Breast epithelium (tissue), 3 donors: ENCODE measurements around the gene KLK8.

Experiments
- POLR2A ChIP-seq: fragments of 450-650 bp; IDR thresholded peaks from one replicate; pipeline ENCODE4 v1.6.1; 2016; ENCODE audit warnings: antibody characterized with exemption, mild to moderate bottlenecking, moderate library complexity
- TF ChIP-seq, protein P1 (sequence below), 3 donors: fragments of 450-650 bp; IDR thresholded peaks; one replicate each; pipeline ENCODE4 v1.5.1; 2016 to 2017; ENCODE audit warnings: antibody characterized with exemption in 3 of 3, mild to moderate bottlenecking in 3 of 3, moderate library complexity in 3 of 3

DNA sequence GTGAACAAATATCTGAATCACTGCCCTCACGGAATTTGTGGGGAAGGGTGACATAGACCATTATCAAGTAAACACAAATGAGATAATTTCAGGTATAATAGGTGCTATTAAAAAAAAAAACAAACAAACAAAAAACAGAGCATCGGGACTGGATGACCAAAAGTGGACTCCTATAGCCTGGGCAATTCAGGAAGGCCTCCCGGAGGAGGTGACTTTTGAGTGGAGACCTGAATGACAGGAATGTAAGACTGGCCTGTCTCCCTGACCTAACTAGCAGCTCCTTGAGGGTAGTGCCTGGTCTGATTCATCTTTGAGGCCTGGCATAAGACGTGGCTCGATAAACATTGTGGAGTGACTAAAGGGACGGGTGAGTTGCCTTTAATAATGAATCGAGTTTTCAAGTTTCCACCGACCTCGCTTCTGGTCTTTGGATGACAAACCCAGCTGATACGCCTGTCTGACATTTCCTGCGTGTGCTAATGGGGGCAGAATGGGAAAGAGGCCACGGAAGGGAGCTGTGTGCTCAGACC lies 11.3 kb upstream of the KLK8 start:
- TF ChIP-seq, protein P1, sequence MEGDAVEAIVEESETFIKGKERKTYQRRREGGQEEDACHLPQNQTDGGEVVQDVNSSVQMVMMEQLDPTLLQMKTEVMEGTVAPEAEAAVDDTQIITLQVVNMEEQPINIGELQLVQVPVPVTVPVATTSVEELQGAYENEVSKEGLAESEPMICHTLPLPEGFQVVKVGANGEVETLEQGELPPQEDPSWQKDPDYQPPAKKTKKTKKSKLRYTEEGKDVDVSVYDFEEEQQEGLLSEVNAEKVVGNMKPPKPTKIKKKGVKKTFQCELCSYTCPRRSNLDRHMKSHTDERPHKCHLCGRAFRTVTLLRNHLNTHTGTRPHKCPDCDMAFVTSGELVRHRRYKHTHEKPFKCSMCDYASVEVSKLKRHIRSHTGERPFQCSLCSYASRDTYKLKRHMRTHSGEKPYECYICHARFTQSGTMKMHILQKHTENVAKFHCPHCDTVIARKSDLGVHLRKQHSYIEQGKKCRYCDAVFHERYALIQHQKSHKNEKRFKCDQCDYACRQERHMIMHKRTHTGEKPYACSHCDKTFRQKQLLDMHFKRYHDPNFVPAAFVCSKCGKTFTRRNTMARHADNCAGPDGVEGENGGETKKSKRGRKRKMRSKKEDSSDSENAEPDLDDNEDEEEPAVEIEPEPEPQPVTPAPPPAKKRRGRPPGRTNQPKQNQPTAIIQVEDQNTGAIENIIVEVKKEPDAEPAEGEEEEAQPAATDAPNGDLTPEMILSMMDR (IDR thresholded peaks at IDR 0.05): no peak
- TF ChIP-seq POLR2A: no peak
